Astrocyte of the cerebellum (primary cell): Measurements from ENCODE around the gene CPEB4.

ENCODE experiments used
- DNase-seq: peaks from one replicate; pipeline ENCODE4 v3.0.0-alpha.2; 2011; ENCODE audit warnings: low read depth
- H3K4me3 ChIP-seq: 2 replicates; pipeline ENCODE4 v1.5.1; 2011; ENCODE audit warnings: mild to moderate bottlenecking, low read depth, low read length, moderate library complexity
- CTCF ChIP-seq: IDR thresholded peaks from 2 replicates; pipeline ENCODE4 v1.5.1; 2012; ENCODE audit warnings: low read length, low read depth, moderate library complexity, mild to moderate bottlenecking; ENCODE audit errors: missing control alignments
- in situ Hi-C: cut with HindIII; loops from 2 replicates; pipeline ENCODE4 v1.10.0; 2017; ENCODE audit warnings: low sequenced_read_pairs

The CPEB4 gene

GRCh38 chr5:173853370-173854131 is 34.6 kb upstream of the CPEB4 start:
- in situ Hi-C loops: no loop called here
- DNase-seq: no peak
- TF ChIP-seq CTCF: no peak
- H3K4me3 ChIP-seq: no peak overlapping the region

GRCh38 chr5:173855162-173855994 is 32.8 kb upstream of the CPEB4 start:
- TF ChIP-seq CTCF: no peak
- DNase-seq: no peak
- H3K4me3 ChIP-seq: no peak overlapping the region
- in situ Hi-C loops: loop anchor here (5.0 kb wide), 1 partner anchor 68 kb away; no protein-coding TSS in a partner anchor

GRCh38 chr5:173855995-173856656 is 32.0 kb upstream of the CPEB4 start:
- in situ Hi-C loops: loop anchor here (5.0 kb wide), 1 partner anchor 69 kb away; no protein-coding TSS in a partner anchor
- no peak overlapping the region for H3K4me3 ChIP-seq
- no peak for TF ChIP-seq CTCF
- no peak for DNase-seq

GRCh38 chr5:173857234-173857633 is 30.9 kb upstream of the CPEB4 start:
- in situ Hi-C loops: loop anchor here (5.0 kb wide), 1 partner anchor 70 kb away; no protein-coding TSS in a partner anchor
- TF ChIP-seq CTCF: no peak
- H3K4me3 ChIP-seq: no peak overlapping the region
- DNase-seq: no peak

GRCh38 chr5:173858021-173858669 is 30.0 kb upstream of the CPEB4 start:
- in situ Hi-C loops: loop anchor here (5.0 kb wide), 1 partner anchor 71 kb away; no protein-coding TSS in a partner anchor
- H3K4me3 ChIP-seq: no peak overlapping the region
- no peak for DNase-seq
- no peak for TF ChIP-seq CTCF
